ENCODE data around the gene ACTA2.

- TF ChIP-seq CTCF (IDR thresholded peaks at IDR 0.05): no peak
- TF ChIP-seq EZH2phosphoT487 (IDR thresholded peaks at IDR 0.05): no peak
- no peak for TF ChIP-seq EZH2 (IDR thresholded peaks at IDR 0.05)
Observed at GRCh38 chr10:88974012-88974411, 21.4 kb upstream of the ACTA2 start.
